ENCODE measurements around the gene ZNF169.

GRCh38 chr9:94286116-94286515 lies 27.0 kb downstream of the ZNF169 start:
- TF ChIP-seq CTCF (conservative IDR thresholded peaks at IDR 0.05 in 1 of 2, IDR thresholded peaks at IDR 0.05 in 1 of 2; ENCODE audit: low read depth in 1 of 2, low read length in 2 of 2) (no peak), EZH2 (IDR thresholded peaks at IDR 0.05; ENCODE audit: low read length, missing control alignments) (no peak)
